Heart left ventricle (tissue), 13 donors: Measurements from ENCODE around the gene STIP1.
"Not testable (repeated sequence)": the region's sequence is repeated elsewhere in the genome, so short reads cannot be mapped to it uniquely, and the experiment has no call there.

Experiments
- POLR2A ChIP-seq, 2 donors: fragments of 450-650 bp; IDR thresholded peaks; one replicate each; pipeline ENCODE4 v1.6.1; 2017; ENCODE audit warnings: antibody characterized with exemption in 2 of 2, mild to moderate bottlenecking in 2 of 2, moderate library complexity in 2 of 2
- TF ChIP-seq, protein P1 (sequence below), 12 donors: fragments of 200-600 bp; sonication (generic) in 4 of 12; IDR thresholded peaks; one replicate each; pipeline versions ENCODE4 v1.5.0 to v1.8.0; 2018 to 2022; ENCODE audit warnings: antibody characterized with exemption in 12 of 12, mild to moderate bottlenecking in 5 of 12
- donor health status: ischemic (EF 13 %, LVEDD 7.1; RV severe dilation, severe dysfunction).
- donor health status: DM: no; HTN: yes; CAD: no.
- donor health status: DM: no; HTN: no; CAD: no.
- donor health status: ischemic (EF 25% LVEDD 6.9; RV normal size, moderate dysfunction).
- donor health status: ischemic (EF 25% LVEDD 5.7; RV mildly dilated, moderate dysfunction).
- donor health status: ischemic (EF 35%, LVEDD 5.7; RV mildly dilated, moderate dysfunction).
- donor health status: nonischemic (EF 11% LVEDD 7.7; RV severe dilation, severe dysfunction).
- donor health status: DM: yes; HTN: yes; CAD: no.
- donor health status: PGD.
- donor health status: ischemic (EF 29% LVEDD 5.4; RV normal size, mild dysfunction).
- donor health status: nonischemic (EF 23%, LVEDD 6.1; RV moderate dilation, normal function).

GRCh38 chr11:64246621-64246870 lies 60.6 kb downstream of the STIP1 start:
- TF ChIP-seq, protein P1, sequence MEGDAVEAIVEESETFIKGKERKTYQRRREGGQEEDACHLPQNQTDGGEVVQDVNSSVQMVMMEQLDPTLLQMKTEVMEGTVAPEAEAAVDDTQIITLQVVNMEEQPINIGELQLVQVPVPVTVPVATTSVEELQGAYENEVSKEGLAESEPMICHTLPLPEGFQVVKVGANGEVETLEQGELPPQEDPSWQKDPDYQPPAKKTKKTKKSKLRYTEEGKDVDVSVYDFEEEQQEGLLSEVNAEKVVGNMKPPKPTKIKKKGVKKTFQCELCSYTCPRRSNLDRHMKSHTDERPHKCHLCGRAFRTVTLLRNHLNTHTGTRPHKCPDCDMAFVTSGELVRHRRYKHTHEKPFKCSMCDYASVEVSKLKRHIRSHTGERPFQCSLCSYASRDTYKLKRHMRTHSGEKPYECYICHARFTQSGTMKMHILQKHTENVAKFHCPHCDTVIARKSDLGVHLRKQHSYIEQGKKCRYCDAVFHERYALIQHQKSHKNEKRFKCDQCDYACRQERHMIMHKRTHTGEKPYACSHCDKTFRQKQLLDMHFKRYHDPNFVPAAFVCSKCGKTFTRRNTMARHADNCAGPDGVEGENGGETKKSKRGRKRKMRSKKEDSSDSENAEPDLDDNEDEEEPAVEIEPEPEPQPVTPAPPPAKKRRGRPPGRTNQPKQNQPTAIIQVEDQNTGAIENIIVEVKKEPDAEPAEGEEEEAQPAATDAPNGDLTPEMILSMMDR (IDR thresholded peaks at IDR 0.05) = peak in 1 of 12 donors; percentile 10
- not testable (repeated sequence) for TF ChIP-seq POLR2A (IDR thresholded peaks at IDR 0.05)
